Loucy (cell line): ENCODE data around the gene KRT31.

Experiments used
- CTCF ChIP-seq: fragments of 200-600 bp; sonication (generic); conservative IDR thresholded peaks from 2 replicates; pipeline ENCODE4 v1.5.1; 2014; ENCODE audit warnings: mild to moderate bottlenecking, antibody characterized with exemption, low read length
- EZH2phosphoT487 ChIP-seq: fragments of 200-600 bp; IDR thresholded peaks from 2 replicates; pipeline ENCODE4 v1.6.1; 2018; ENCODE audit warnings: antibody characterized with exemption, mild to moderate bottlenecking, moderate library complexity, borderline replicate concordance

GRCh38 chr17:41424111-41424635 lies 26.8 kb upstream of the KRT31 start, which contains the start of gene KRT37:
- TF ChIP-seq CTCF (no peak), EZH2phosphoT487 (no peak)
